OCI-LY7 (cell line): ENCODE results near the gene TMEM43. TPM values are rescaled to one million over a fixed set of nuclear protein-coding genes. Genes with fewer than 3 reads are reported as not detected.

Source experiments
- BruUV-seq: library from RNA; stranded (reverse); fragments of 400-500 nt; replicated peaks from 2 replicates; lab custom pipeline; 2021; lab: Mats Ljungman, UMichigan
- CTCF ChIA-PET: fragments of 300-600 bp; sonication (Branson Sonifier 250); formaldehyde crosslinking; loops from one replicate; lab custom pipeline; 2022; ENCODE audit warnings: antibody characterized with exemption; ENCODE audit not compliant: unreplicated experiment; lab: Charles Lee
- POLR2A ChIA-PET: fragments of 300-600 bp; sonication (Branson Sonifier 250); formaldehyde crosslinking; loops from one replicate; lab custom pipeline; 2022; ENCODE audit warnings: antibody characterized with exemption; lab: Charles Lee
- DNase-seq: peaks from one replicate; pipeline ENCODE4 v3.0.0-alpha.2; 2015; ENCODE audit warnings: low spot score
- H2AFZ ChIP-seq: fragments of 200-600 bp; sonication (generic), shearing (Covaris generic); 2 replicates; pipeline ENCODE4 v1.6.1; 2014; ENCODE audit warnings: mild to moderate bottlenecking, antibody characterized with exemption, low read length, moderate library complexity
- H3K27ac ChIP-seq: fragments of 200-600 bp; sonication (generic); 2 replicates; pipeline ENCODE4 v1.5.1; 2014; ENCODE audit warnings: mixed run types, low read depth, mild to moderate bottlenecking, moderate library complexity, low read length, inconsistent platforms; ENCODE audit not compliant: poor library complexity, severe bottlenecking
- H3K36me3 ChIP-seq: fragments of 200-600 bp; sonication (generic); 2 replicates; pipeline ENCODE4 v1.6.1; 2014; ENCODE audit warnings: mild to moderate bottlenecking, antibody characterized with exemption, low read length, moderate library complexity, mixed read lengths; ENCODE audit not compliant: insufficient read depth
- H3K4me1 ChIP-seq: fragments of 200-600 bp; sonication (generic); 2 replicates; pipeline ENCODE4 v1.5.1; 2014; ENCODE audit warnings: mild to moderate bottlenecking, low read length; ENCODE audit not compliant: insufficient read depth, poor library complexity, severe bottlenecking
- H3K4me2 ChIP-seq: fragments of 200-600 bp; sonication (generic); 2 replicates; pipeline ENCODE4 v1.6.1; 2014; ENCODE audit warnings: mild to moderate bottlenecking, low read length
- H3K4me3 ChIP-seq: fragments of 200-600 bp; sonication (generic); 2 replicates; pipeline ENCODE4 v1.5.1; 2014; ENCODE audit warnings: mild to moderate bottlenecking, low read depth, low read length; ENCODE audit not compliant: poor library complexity, severe bottlenecking
- H3K79me2 ChIP-seq: fragments of 200-600 bp; sonication (generic); 2 replicates; pipeline ENCODE4 v1.6.1; 2016; ENCODE audit warnings: low read depth, mild to moderate bottlenecking, low read length, moderate library complexity, mixed read lengths; ENCODE audit not compliant: insufficient read depth
- H3K9me2 ChIP-seq: fragments of 200-600 bp; sonication (generic); 2 replicates; pipeline ENCODE4 v1.6.1; 2016; ENCODE audit warnings: mild to moderate bottlenecking, low read length, mixed read lengths; ENCODE audit not compliant: insufficient read depth
- H3K9me3 ChIP-seq: fragments of 200-600 bp; sonication (generic); 2 replicates; pipeline ENCODE4 v1.6.1; 2014; ENCODE audit warnings: mild to moderate bottlenecking, mixed run types, low read length, mixed read lengths
- H4K20me1 ChIP-seq: fragments of 200-600 bp; sonication (generic); 2 replicates; pipeline ENCODE4 v1.6.1; 2014; ENCODE audit warnings: mild to moderate bottlenecking, antibody characterized with exemption, low read length, moderate library complexity, mixed read lengths; ENCODE audit not compliant: insufficient read depth
- EZH2phosphoT487 ChIP-seq: fragments of 200-600 bp; sonication (generic); IDR thresholded peaks from 2 replicates; pipeline ENCODE4 v1.6.1; 2018; ENCODE audit warnings: low read depth, borderline replicate concordance, mild to moderate bottlenecking, mixed run types, antibody characterized with exemption, low read length, moderate library complexity, mixed read lengths
- intact Hi-C: fragments of 100-400 bp; cut with micrococcal nuclease; formaldehyde crosslinking; loops from one replicate; pipeline ENCODE4 v1.10.0; 2022; ENCODE audit not compliant: unreplicated experiment
- total RNA-seq, 2 experiments: library from RNA; depleted of rRNA in 1 of 2; stranded (reverse); fragments of >200 nt in 1 of 2; shearing (Covaris generic) in 1 of 2; gene quantifications; 2 replicates each; pipeline ENCODE4 v1.2.3, GENCODE V29; 2014 to 2022
- TF ChIP-seq, protein P1 (sequence below): fragments of 200-600 bp; sonication (generic); conservative IDR thresholded peaks from 2 replicates; pipeline ENCODE4 v1.5.1; 2014; ENCODE audit warnings: mild to moderate bottlenecking, antibody characterized with exemption, low read length, moderate library complexity, mixed read lengths

The TMEM43 gene
- total RNA-seq, 2 experiments from 2014 or later: 19.7 to 22.2 TPM

DNA sequence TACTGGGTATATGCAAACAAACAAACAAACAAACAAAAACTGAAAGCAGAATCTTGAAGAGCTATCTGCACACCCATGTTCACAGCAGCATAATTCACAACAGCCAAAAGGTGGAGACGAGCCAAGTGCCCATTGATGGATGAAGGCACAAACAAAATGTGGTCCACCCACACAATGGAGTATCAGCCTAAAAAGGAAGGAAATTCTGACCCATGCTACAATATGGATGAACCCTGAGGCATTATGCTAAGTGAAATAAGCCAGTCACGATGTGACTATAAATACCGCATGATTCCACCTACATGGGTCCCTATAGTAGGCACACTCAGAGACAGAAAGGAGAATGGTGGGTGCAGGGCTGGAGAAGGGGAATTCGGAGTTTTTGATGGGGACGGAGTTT, 29.4 kb downstream of the TMEM43 start:
- Histone ChIP-seq H3K4me1 (no peaks in the 10 kb centered on the region), H2AFZ (no peak overlapping the region), H3K9me2 (no peaks in the 10 kb centered on the region), H3K36me3 (peaks cover 67% of the 10 kb centered on the region), H3K27ac (no peak overlapping the region), H4K20me1 (no peaks in the 10 kb centered on the region), H3K9me3 (no peaks in the 10 kb centered on the region), H3K4me3 (no peak overlapping the region), H3K79me2 (no peaks in the 10 kb centered on the region), H3K4me2 (no peak overlapping the region)
- no peak for DNase-seq
- CTCF ChIA-PET: no interaction called here
- intact Hi-C loops: no loop called here
- no TSS peak for BruUV-seq
- TF ChIP-seq, protein P1, sequence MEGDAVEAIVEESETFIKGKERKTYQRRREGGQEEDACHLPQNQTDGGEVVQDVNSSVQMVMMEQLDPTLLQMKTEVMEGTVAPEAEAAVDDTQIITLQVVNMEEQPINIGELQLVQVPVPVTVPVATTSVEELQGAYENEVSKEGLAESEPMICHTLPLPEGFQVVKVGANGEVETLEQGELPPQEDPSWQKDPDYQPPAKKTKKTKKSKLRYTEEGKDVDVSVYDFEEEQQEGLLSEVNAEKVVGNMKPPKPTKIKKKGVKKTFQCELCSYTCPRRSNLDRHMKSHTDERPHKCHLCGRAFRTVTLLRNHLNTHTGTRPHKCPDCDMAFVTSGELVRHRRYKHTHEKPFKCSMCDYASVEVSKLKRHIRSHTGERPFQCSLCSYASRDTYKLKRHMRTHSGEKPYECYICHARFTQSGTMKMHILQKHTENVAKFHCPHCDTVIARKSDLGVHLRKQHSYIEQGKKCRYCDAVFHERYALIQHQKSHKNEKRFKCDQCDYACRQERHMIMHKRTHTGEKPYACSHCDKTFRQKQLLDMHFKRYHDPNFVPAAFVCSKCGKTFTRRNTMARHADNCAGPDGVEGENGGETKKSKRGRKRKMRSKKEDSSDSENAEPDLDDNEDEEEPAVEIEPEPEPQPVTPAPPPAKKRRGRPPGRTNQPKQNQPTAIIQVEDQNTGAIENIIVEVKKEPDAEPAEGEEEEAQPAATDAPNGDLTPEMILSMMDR: no peak
- TF ChIP-seq EZH2phosphoT487: no peak
- POLR2A ChIA-PET: no interaction called here

GRCh38 chr3:14154895-14155440, 30.1 kb downstream of the TMEM43 start:
- intact Hi-C loops: no loop called here
- POLR2A ChIA-PET: interaction anchor here (0.6 kb wide), 1 partner anchor 69 kb away, joined by 3 read pairs; no protein-coding TSS in a partner anchor
- no peak for DNase-seq

GRCh38 chr3:14156201-14156600, 31.3 kb downstream of the TMEM43 start:
- Histone ChIP-seq H3K9me2 (no peaks in the 10 kb centered on the region), H3K79me2 (no peaks in the 10 kb centered on the region), H4K20me1 (no peaks in the 10 kb centered on the region), H3K36me3 (peaks cover 86% of the 10 kb centered on the region), H3K9me3 (peaks cover 6% of the 10 kb centered on the region; the same call in 1 of the 2 replicates), H3K27ac (no peak overlapping the region), H3K4me2 (no peak overlapping the region), H3K4me1 (no peaks in the 10 kb centered on the region), H3K4me3 (no peak overlapping the region), H2AFZ (no peak overlapping the region)
- TF ChIP-seq, protein P1: no peak
- no peak for TF ChIP-seq EZH2phosphoT487
- no peak for DNase-seq
- ChIA-PET CTCF (no interaction called here), POLR2A (no interaction called here)
- no TSS peak for BruUV-seq
- intact Hi-C loops: no loop called here

More at GRCh38 chr3:14154895-14155440, 30.1 kb downstream of the TMEM43 start:
- no TSS peak for BruUV-seq
- no peak overlapping the region for H2AFZ ChIP-seq
- CTCF ChIA-PET: no interaction called here
- no peaks in the 10 kb centered on the region for H3K4me1 ChIP-seq
- H3K4me2 ChIP-seq: no peak overlapping the region
- TF ChIP-seq, protein P1: no peak
- no peak for TF ChIP-seq EZH2phosphoT487
- H4K20me1 ChIP-seq: no peaks in the 10 kb centered on the region
- H3K4me3 ChIP-seq: no peak overlapping the region
- no peaks in the 10 kb centered on the region for H3K9me3 ChIP-seq
- peaks cover 74% of the 10 kb centered on the region for H3K36me3 ChIP-seq
- H3K79me2 ChIP-seq: no peaks in the 10 kb centered on the region
- no peak overlapping the region for H3K27ac ChIP-seq
- H3K9me2 ChIP-seq: no peaks in the 10 kb centered on the region
